MM.1S (cell line): ENCODE measurements around the gene PLBD2.

Experiments
- EZH2 ChIP-seq: fragments of 300-600 bp; sonication (generic); optimal IDR thresholded peaks from 2 replicates; pipeline ENCODE3; 2017; ENCODE audit warnings: low read depth, mild to moderate bottlenecking, antibody characterized with exemption, low read length, mixed read lengths
- EZH2phosphoT487 ChIP-seq: fragments of 300-600 bp; sonication (generic); IDR thresholded peaks from 2 replicates; pipeline ENCODE4 v1.6.1; 2018; ENCODE audit warnings: antibody characterized with exemption, low read length
- TF ChIP-seq, protein P1 (sequence below): fragments of 300-600 bp; sonication (generic); IDR thresholded peaks from 2 replicates; pipeline ENCODE4 v1.5.1; 2016; ENCODE audit warnings: antibody characterized with exemption, low read length, mixed read lengths

DNA sequence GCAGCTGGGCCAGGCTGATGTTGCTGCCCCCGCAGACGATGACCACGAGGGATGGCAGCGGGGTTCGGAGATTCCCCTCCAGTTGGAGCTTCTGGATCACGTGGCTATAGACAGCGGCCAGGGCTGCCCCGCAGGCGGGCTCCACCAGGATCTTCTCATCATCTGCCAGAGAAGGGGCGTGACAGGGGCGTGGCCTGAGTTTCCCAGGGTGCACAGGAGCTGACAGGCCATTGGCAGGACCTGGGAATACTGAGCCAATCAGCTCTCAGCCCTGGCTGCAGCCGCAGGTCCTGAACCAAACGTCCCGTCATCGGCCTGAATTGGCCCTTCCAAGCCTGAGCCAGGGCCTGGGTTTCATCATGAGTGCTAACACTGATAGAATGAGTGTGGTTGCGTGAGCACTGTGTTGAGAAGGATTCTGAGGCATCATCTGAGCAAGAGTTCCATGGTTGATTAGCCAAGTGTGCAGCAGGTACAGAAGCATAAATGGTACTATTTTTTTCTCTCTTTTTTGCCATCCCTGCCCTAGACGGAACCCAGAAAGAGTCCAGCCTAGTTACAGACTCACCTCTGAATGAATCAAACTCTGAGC lies 34.7 kb downstream of the PLBD2 start:
- TF ChIP-seq, protein P1, sequence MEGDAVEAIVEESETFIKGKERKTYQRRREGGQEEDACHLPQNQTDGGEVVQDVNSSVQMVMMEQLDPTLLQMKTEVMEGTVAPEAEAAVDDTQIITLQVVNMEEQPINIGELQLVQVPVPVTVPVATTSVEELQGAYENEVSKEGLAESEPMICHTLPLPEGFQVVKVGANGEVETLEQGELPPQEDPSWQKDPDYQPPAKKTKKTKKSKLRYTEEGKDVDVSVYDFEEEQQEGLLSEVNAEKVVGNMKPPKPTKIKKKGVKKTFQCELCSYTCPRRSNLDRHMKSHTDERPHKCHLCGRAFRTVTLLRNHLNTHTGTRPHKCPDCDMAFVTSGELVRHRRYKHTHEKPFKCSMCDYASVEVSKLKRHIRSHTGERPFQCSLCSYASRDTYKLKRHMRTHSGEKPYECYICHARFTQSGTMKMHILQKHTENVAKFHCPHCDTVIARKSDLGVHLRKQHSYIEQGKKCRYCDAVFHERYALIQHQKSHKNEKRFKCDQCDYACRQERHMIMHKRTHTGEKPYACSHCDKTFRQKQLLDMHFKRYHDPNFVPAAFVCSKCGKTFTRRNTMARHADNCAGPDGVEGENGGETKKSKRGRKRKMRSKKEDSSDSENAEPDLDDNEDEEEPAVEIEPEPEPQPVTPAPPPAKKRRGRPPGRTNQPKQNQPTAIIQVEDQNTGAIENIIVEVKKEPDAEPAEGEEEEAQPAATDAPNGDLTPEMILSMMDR = no peak
- TF ChIP-seq EZH2 (no peak), EZH2phosphoT487 (no peak)
